HuH-7 (cell line): ENCODE results near the gene CNOT9.
"Not testable (repeated sequence)": the region's sequence is repeated elsewhere in the genome, so short reads cannot be mapped to it uniquely, and the experiment has no call there.

Experiments
- DNase-seq: peaks from one replicate; pipeline ENCODE4 v3.0.0; 2011; ENCODE audit warnings: low spot score

Gene CNOT9

GRCh38 chr2:218568190-218569037, at the start of gene CNOT9, which contains the start of gene USP37:
TSS of gene CNOT9 (plus strand) at chr2:218568839. CDS start at chr2:218568955, 116 bp downstream.
TSS of gene USP37 (minus strand) at chr2:218568351. CDS start at chr2:218558653, 9,698 bp downstream.
- DNase-seq = peak; percentile 87

- DNase-seq = no peak
Observed at GRCh38 chr2:218518876-218519275, 49.8 kb upstream of the CNOT9 start.

- no peak for DNase-seq
Observed at GRCh38 chr2:218523651-218524050, 45.0 kb upstream of the CNOT9 start.

GRCh38 chr2:218528409-218528808, 40.2 kb upstream of the CNOT9 start:
- not testable (repeated sequence) for DNase-seq

- DNase-seq = no peak
Observed at GRCh38 chr2:218529990-218530389, 38.6 kb upstream of the CNOT9 start.

GRCh38 chr2:218536804-218537494, 31.7 kb upstream of the CNOT9 start:
- DNase-seq = no peak

- DNase-seq = no peak
Observed at GRCh38 chr2:218540015-218540414, 28.6 kb upstream of the CNOT9 start.

GRCh38 chr2:218546012-218546411, 22.6 kb upstream of the CNOT9 start:
- no peak for DNase-seq

GRCh38 chr2:218547511-218547910, 21.1 kb upstream of the CNOT9 start:
- no peak for DNase-seq

- no peak for DNase-seq
Observed at GRCh38 chr2:218547978-218548377, 20.7 kb upstream of the CNOT9 start.

GRCh38 chr2:218554225-218554624, 14.4 kb upstream of the CNOT9 start:
- not testable (repeated sequence) for DNase-seq

- no peak for DNase-seq
Observed at GRCh38 chr2:218555527-218555926, 13.1 kb upstream of the CNOT9 start.

GRCh38 chr2:218557941-218558340, 10.7 kb upstream of the CNOT9 start:
- DNase-seq = no peak

- DNase-seq = no peak
Observed at GRCh38 chr2:218558986-218559385, 9.7 kb upstream of the CNOT9 start.

GRCh38 chr2:218564056-218564455, 4.6 kb upstream of the CNOT9 start:
- DNase-seq = no peak

GRCh38 chr2:218566296-218566695, 2.3 kb upstream of the CNOT9 start:
- no peak for DNase-seq

- peak; percentile 60 for DNase-seq
Observed at GRCh38 chr2:218567797-218568189, 846 bp upstream of the CNOT9 start.

- peak; percentile 44 for DNase-seq
Observed at GRCh38 chr2:218569038-218569431, 396 bp downstream of the CNOT9 start.

GRCh38 chr2:218569661-218570500, 1.2 kb downstream of the CNOT9 start:
- DNase-seq = peak; percentile 8

GRCh38 chr2:218570850-218571249, 2.2 kb downstream of the CNOT9 start:
- no peak for DNase-seq

- DNase-seq = no peak
Observed at GRCh38 chr2:218576854-218577253, 8.2 kb downstream of the CNOT9 start.

- DNase-seq = no peak
Observed at GRCh38 chr2:218577482-218578220, 9.0 kb downstream of the CNOT9 start.
